PFSK-1 (cell line): ENCODE measurements around the gene XPNPEP2.

Source experiments
- FOXP2 ChIP-seq: optimal IDR thresholded peaks from 2 replicates; pipeline ENCODE3; 2011; ENCODE audit warnings: borderline replicate concordance, control low read depth, inconsistent platforms; ENCODE audit not compliant: insufficient read depth; ENCODE audit errors: extremely low read length, extremely low read depth
- POLR2AphosphoS5 ChIP-seq: IDR thresholded peaks from 2 replicates; pipeline ENCODE4 v1.6.1; 2012; ENCODE audit warnings: low read depth, mild to moderate bottlenecking, control low read depth, low read length, moderate library complexity
- REST ChIP-seq, 2 experiments: IDR thresholded peaks; 2 replicates each; pipeline versions ENCODE4 v1.6.1 to v1.8.0; 2011 to 2012; ENCODE audit warnings: low read depth in 2 of 2, low read length in 2 of 2, control low read depth in 1 of 2, inconsistent platforms in 1 of 2, mild to moderate bottlenecking in 1 of 2, moderate library complexity in 1 of 2; ENCODE audit not compliant: insufficient read depth in 1 of 2
- SIN3A ChIP-seq: IDR thresholded peaks from 2 replicates; pipeline ENCODE4 v1.6.1; 2012; ENCODE audit warnings: mild to moderate bottlenecking, low read length, moderate library complexity, borderline replicate concordance; ENCODE audit not compliant: insufficient read depth
- TAF1 ChIP-seq: IDR thresholded peaks from 2 replicates; pipeline ENCODE4 v1.6.1; 2012; ENCODE audit warnings: low read length, control low read depth, borderline replicate concordance; ENCODE audit not compliant: insufficient read depth

XPNPEP2 gene

GRCh38 chrX:129719268-129719667, 19.5 kb upstream of the XPNPEP2 start:
- TF ChIP-seq TAF1: no peak
- TF ChIP-seq SIN3A: no peak
- no peak for TF ChIP-seq FOXP2
- no peak for TF ChIP-seq POLR2AphosphoS5
- no peak for TF ChIP-seq REST (IDR thresholded peaks at IDR 0.05; ENCODE audit: insufficient read depth in 1 of 2, low read depth in 2 of 2, low read length in 2 of 2)

- TF ChIP-seq SIN3A: no peak
- no peak for TF ChIP-seq TAF1
- TF ChIP-seq POLR2AphosphoS5: no peak
- TF ChIP-seq FOXP2: no peak
- TF ChIP-seq REST (IDR thresholded peaks at IDR 0.05; ENCODE audit: insufficient read depth in 1 of 2, low read depth in 2 of 2, low read length in 2 of 2): no peak
Observed at GRCh38 chrX:129719931-129720530, 18.7 kb upstream of the XPNPEP2 start.

GRCh38 chrX:129720741-129721140, 18.0 kb upstream of the XPNPEP2 start:
- no peak for TF ChIP-seq REST (IDR thresholded peaks at IDR 0.05; ENCODE audit: insufficient read depth in 1 of 2, low read depth in 2 of 2, low read length in 2 of 2)
- TF ChIP-seq POLR2AphosphoS5: no peak
- TF ChIP-seq FOXP2: no peak
- TF ChIP-seq TAF1: no peak
- TF ChIP-seq SIN3A: no peak

GRCh38 chrX:129721414-129721813, 17.4 kb upstream of the XPNPEP2 start:
- TF ChIP-seq FOXP2 (no peak), SIN3A (no peak), POLR2AphosphoS5 (no peak), TAF1 (no peak), REST (IDR thresholded peaks at IDR 0.05; ENCODE audit: insufficient read depth in 1 of 2, low read depth in 2 of 2, low read length in 2 of 2) (no peak)

GRCh38 chrX:129721870-129722269, 16.9 kb upstream of the XPNPEP2 start:
- TF ChIP-seq REST (IDR thresholded peaks at IDR 0.05; ENCODE audit: insufficient read depth in 1 of 2, low read depth in 2 of 2, low read length in 2 of 2): no peak
- no peak for TF ChIP-seq SIN3A
- TF ChIP-seq POLR2AphosphoS5: no peak
- no peak for TF ChIP-seq FOXP2
- no peak for TF ChIP-seq TAF1
